Measurements from ENCODE around the gene RWDD3. TPM values are rescaled to one million over a fixed set of nuclear protein-coding genes. Genes with fewer than 3 reads are reported as not detected.

Gene RWDD3
- total RNA-seq, 4 donors from 2014 or later: 2.4 to 22.8 (median 15.1) TPM

DNA sequence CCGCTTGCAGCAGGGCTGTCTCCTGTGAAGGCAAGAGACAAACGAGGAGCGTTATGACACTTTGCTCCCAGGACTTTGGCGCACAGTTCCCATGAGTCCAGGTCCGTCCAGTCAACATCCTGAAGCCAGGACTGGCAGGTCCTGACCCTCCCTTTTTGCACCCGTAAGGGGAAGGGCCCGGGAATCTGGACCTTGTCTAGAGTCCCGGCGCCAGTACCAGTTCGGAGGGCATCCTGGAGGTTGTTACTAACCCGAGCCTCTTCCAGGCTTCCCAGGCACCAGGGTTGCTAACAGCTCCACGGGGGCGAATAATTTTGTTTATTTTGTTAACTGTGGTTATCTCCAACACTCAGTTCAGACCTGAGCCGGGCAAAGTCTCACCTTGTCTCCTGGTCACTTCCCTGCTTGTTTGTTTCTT lies 682 bp upstream of the RWDD3 start:
- TF ChIP-seq, protein P1, sequence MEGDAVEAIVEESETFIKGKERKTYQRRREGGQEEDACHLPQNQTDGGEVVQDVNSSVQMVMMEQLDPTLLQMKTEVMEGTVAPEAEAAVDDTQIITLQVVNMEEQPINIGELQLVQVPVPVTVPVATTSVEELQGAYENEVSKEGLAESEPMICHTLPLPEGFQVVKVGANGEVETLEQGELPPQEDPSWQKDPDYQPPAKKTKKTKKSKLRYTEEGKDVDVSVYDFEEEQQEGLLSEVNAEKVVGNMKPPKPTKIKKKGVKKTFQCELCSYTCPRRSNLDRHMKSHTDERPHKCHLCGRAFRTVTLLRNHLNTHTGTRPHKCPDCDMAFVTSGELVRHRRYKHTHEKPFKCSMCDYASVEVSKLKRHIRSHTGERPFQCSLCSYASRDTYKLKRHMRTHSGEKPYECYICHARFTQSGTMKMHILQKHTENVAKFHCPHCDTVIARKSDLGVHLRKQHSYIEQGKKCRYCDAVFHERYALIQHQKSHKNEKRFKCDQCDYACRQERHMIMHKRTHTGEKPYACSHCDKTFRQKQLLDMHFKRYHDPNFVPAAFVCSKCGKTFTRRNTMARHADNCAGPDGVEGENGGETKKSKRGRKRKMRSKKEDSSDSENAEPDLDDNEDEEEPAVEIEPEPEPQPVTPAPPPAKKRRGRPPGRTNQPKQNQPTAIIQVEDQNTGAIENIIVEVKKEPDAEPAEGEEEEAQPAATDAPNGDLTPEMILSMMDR (IDR thresholded peaks at IDR 0.05): no peak
- TF ChIP-seq POLR2AphosphoS5 (IDR thresholded peaks at IDR 0.05): peak in 2 of 3 donors; percentile 13 to 33
- no peak for TF ChIP-seq POLR2A (IDR thresholded peaks at IDR 0.05)
- no peak for TF ChIP-seq EP300 (IDR thresholded peaks at IDR 0.05; ENCODE audit: low read depth)
- peak; percentile 62 for DNase-seq
- H3K9me3 ChIP-seq: no peaks in the 10 kb centered on the region
- WGBS, 2 donors (ENCODE audit: low coverage in 1 of 2): 15% methylated on average over 14 of the region's 14 CpGs; no CpG with 5 or more reads in 1 of the 2 donors
- H3K4me3 ChIP-seq: peak overlapping the region; percentile 61 to 89 (median 80)
- peaks cover 6 to 31% (median 12%) of the 10 kb centered on the region in 4 donors for H3K4me1 ChIP-seq
- H3K27me3 ChIP-seq: no peaks in the 10 kb centered on the region
- no peaks in the 10 kb centered on the region for H3K36me3 ChIP-seq
- H3K27ac ChIP-seq: peak overlapping the region; percentile 88 to 91 (median 90)
- intact Hi-C loops (cut with DNase I; ENCODE audit: low total_unique reads) (loop anchor here (5.0 to 10.0 kb wide), 2 partner anchors 119 to 151 kb away; partner anchors contain the start of gene TLCD4), in situ Hi-C loops (cut with MboI; ENCODE audit: low pct_ligation_motif_present in 1 of 4, low pct_unique_long_range_greater_than_20kb in 1 of 4, low sequenced_read_pairs in 3 of 4) (loop anchor here (25.0 kb wide), 2 partner anchors 146 to 371 kb away; no protein-coding TSS in a partner anchor)

DNA sequence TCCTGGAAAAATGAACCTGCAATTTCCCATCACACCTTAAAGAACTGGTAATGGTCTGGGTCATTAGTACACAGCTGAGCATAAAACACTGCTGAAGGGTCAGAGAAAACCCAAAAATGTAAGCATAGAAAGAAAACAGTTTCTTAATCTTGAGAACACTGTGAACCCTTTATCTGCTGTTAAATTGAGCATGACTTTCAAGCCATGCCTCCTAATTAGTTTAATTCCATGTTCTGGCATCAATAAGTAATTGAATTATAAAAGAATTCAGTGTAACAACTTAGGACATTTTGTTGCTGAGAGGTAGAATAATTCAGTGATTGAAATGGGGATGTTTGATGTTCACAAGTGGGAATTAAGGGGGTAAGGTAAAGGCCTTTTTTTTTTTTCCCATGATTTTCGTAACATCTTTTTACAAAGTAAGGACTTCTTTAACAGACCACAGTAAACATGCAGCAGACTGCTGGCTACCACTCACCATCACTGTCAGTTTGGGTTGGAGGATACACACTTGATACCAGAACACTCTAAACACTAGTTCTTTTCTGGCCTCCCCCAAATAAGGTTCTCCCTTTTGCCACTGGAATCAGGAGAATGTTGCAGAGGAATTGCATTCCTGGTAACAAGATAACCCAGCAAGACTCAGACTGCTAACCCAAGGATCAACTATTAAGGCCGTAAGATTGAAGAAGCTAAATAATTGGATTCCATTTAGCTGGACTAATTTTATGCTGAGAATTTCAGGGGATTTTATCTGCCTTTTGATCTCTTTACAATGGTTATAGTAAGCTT lies 3.0 kb downstream of the RWDD3 start:
- Histone ChIP-seq H3K4me1 (peaks cover 6 to 31% (median 12%) of the 10 kb centered on the region in 4 donors), H3K27ac (no peak overlapping the region), H3K9me3 (no peaks in the 10 kb centered on the region), H3K36me3 (peaks cover 0 to 10% (median 0%) of the 10 kb centered on the region in 4 donors), H3K27me3 (no peaks in the 10 kb centered on the region), H3K4me3 (no peak overlapping the region)
- WGBS, 2 donors (ENCODE audit: low coverage in 1 of 2): 84 to 90% methylated on average over 2 of the region's 2 CpGs
- in situ Hi-C loops (cut with MboI; ENCODE audit: low pct_ligation_motif_present in 1 of 4, low pct_unique_long_range_greater_than_20kb in 1 of 4, low sequenced_read_pairs in 3 of 4): loop anchor here (25.0 kb wide), 2 partner anchors 150 to 375 kb away; no protein-coding TSS in a partner anchor
- DNase-seq: no peak
- intact Hi-C loops (cut with DNase I; ENCODE audit: low total_unique reads): loop anchor here (10.0 kb wide), 1 partner anchor 122 kb away; the partner anchor contains the start of gene TLCD4
- no peak for TF ChIP-seq POLR2A (IDR thresholded peaks at IDR 0.05)
- TF ChIP-seq, protein P1 (IDR thresholded peaks at IDR 0.05): no peak
- TF ChIP-seq EP300 (IDR thresholded peaks at IDR 0.05; ENCODE audit: low read depth): no peak
- TF ChIP-seq POLR2AphosphoS5 (IDR thresholded peaks at IDR 0.05): no peak

DNA sequence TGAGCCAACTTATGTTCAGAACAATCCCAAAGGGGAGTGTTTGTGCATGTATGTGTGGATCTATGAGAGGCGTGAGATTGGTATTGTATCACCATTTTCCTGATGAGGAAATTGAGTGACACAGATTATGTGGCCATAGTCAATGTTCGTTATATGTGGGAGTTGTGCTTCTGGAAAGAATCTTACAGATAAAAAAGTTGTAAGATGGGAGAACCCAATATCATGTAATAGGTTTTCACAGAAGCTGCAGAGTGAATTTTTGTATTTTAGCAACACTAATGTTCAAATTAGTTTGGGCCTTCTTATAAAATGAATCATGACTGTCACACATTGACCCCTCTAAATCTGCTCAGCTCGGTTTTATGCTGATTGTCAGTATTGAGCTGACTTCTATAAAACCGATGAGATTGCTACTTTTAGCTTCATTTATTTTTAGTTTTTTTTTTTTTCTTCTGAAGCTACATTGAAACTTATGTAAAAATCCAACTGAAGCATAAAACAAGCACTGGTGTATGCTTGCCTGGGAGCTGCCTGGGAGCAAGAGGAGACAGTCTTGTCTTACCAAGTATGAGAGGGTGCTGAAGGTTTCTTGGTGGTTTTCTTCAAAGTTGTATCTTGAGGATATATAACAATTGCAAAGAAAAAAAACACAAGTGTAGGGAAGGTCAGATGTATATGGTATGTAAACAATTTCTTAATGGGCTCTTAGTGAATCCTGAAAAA lies 4.1 kb downstream of the RWDD3 start:
- in situ Hi-C loops (cut with MboI; ENCODE audit: low pct_ligation_motif_present in 1 of 4, low pct_unique_long_range_greater_than_20kb in 1 of 4, low sequenced_read_pairs in 3 of 4) (loop anchor here (25.0 kb wide), 2 partner anchors 151 to 376 kb away; no protein-coding TSS in a partner anchor), intact Hi-C loops (cut with DNase I; ENCODE audit: low total_unique reads) (loop anchor here (10.0 kb wide), 1 partner anchor 123 kb away; the partner anchor contains the start of gene TLCD4)
- Histone ChIP-seq H3K9me3 (no peaks in the 10 kb centered on the region), H3K4me1 (peaks cover 3 to 20% (median 7%) of the 10 kb centered on the region in 4 donors), H3K36me3 (peaks cover 0 to 10% (median 0%) of the 10 kb centered on the region in 4 donors), H3K4me3 (no peak overlapping the region), H3K27ac (no peak overlapping the region), H3K27me3 (no peaks in the 10 kb centered on the region)
- TF ChIP-seq EP300 (IDR thresholded peaks at IDR 0.05; ENCODE audit: low read depth): no peak
- no peak for TF ChIP-seq POLR2A (IDR thresholded peaks at IDR 0.05)
- no peak for TF ChIP-seq POLR2AphosphoS5 (IDR thresholded peaks at IDR 0.05)
- TF ChIP-seq, protein P1 (IDR thresholded peaks at IDR 0.05): no peak
- WGBS, 2 donors (ENCODE audit: low coverage in 1 of 2): 65 to 82% methylated on average over 4 of the region's 4 CpGs
- DNase-seq: no peak

DNA sequence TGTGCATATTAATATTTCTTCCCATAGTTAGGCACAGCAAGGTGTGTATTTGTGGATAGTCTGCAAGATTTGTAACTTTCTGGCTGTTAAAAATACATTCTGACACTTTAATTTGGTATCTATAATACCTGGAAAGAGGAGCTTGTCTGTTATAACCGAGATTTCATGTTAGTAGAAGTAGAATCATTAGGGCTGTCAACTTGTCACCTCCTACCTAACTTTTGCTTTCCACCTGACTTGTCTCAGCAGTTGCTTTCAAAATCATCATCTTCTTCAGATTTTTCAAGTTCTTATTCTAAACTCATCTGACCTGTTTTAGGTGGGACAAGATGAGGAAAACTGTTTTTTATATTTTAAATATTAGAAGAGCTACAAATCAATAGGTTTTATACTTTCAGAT lies 11.0 kb downstream of the RWDD3 start:
- intact Hi-C loops (cut with DNase I; ENCODE audit: low total_unique reads): no loop called here
- H3K27ac ChIP-seq: no peak overlapping the region
- H3K4me1 ChIP-seq: no peaks in the 10 kb centered on the region
- TF ChIP-seq EP300 (IDR thresholded peaks at IDR 0.05; ENCODE audit: low read depth) (no peak), POLR2A (IDR thresholded peaks at IDR 0.05) (no peak), POLR2AphosphoS5 (IDR thresholded peaks at IDR 0.05) (no peak)
- TF ChIP-seq, protein P1 (IDR thresholded peaks at IDR 0.05): no peak
- no peak for DNase-seq
- WGBS, 2 donors (ENCODE audit: low coverage in 1 of 2): 71 to 73% methylated on average over 1 of the region's 1 CpG
- H3K36me3 ChIP-seq: peaks cover 0 to 17% (median 3%) of the 10 kb centered on the region in 4 donors
- in situ Hi-C loops (cut with MboI; ENCODE audit: low pct_ligation_motif_present in 1 of 4, low pct_unique_long_range_greater_than_20kb in 1 of 4, low sequenced_read_pairs in 3 of 4): loop anchor here (25.0 kb wide), 2 partner anchors 158 to 383 kb away; no protein-coding TSS in a partner anchor
- no peaks in the 10 kb centered on the region for H3K27me3 ChIP-seq
- no peak overlapping the region for H3K4me3 ChIP-seq
- H3K9me3 ChIP-seq: no peaks in the 10 kb centered on the region
